Measurements from ENCODE around the gene APLNR. TPM values are rescaled to one million over a fixed set of nuclear protein-coding genes. Genes with fewer than 3 reads are reported as not detected.

APLNR gene
- total and polyA plus RNA-seq, 2 experiments from 2014 or later: 0.18 TPM; not detected in 1

DNA sequence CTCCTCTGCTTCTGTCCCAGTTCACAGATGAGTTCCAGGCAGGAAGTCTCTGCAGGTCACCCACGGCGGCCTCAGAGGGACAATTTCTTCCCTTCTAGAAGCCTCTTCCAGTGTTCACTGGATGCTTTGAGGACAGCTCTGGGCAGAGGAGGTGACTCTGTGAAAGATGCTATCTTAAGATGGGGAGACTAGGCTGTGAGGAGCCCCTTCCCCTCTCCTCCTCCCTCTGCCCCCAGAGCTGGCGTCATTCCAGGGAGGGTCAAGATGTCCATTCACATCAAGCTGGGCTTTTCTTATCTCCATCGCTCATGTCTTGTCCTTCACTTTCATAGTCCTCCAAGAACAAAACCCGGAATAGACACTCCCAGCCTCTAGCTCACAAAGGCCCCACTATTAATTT lies 3.3 kb downstream of the APLNR start:
- Histone ChIP-seq H3K27me3 (replicated peaks; ENCODE audit: insufficient read depth) (peaks cover 35% of the 10 kb centered on the region), H2AFZ (no peak overlapping the region), H3K36me3 (ENCODE audit: low read depth) (no peaks in the 10 kb centered on the region), H3K9me2 (ENCODE audit: insufficient read depth) (no peaks in the 10 kb centered on the region), H3K79me2 (ENCODE audit: insufficient read depth) (no peaks in the 10 kb centered on the region), H3K4me2 (ENCODE audit: unreplicated experiment) (no peak overlapping the region), H3K9ac (no peak overlapping the region), H3K27ac (no peak overlapping the region), H4K20me1 (ENCODE audit: insufficient read depth) (no peaks in the 10 kb centered on the region), H3F3A (ENCODE audit: insufficient read depth) (no peaks in the 10 kb centered on the region), H3K4me1 (ENCODE audit: insufficient read depth) (no peaks in the 10 kb centered on the region), H3K4me3 (no peak overlapping the region), H3K9me3 (ENCODE audit: low read depth) (no peaks in the 10 kb centered on the region)
- WGBS, 2 experiments (ENCODE audit: low coverage in 1 of 2, low lambda C conversion rate in 2 of 2, missing lambda C conversion rate in 2 of 2): 81 to 83% methylated on average over 5 of the region's 5 CpGs
- in situ Hi-C loops (cut with MboI): no loop called here
- DNase-seq: no peak
- TF ChIP-seq EZH2phosphoT487 (IDR thresholded peaks at IDR 0.05; ENCODE audit: insufficient read depth, low read depth) (no peak), EZH2 (IDR thresholded peaks at IDR 0.05; ENCODE audit: insufficient read depth, poor library complexity, severe bottlenecking) (no peak)

DNA sequence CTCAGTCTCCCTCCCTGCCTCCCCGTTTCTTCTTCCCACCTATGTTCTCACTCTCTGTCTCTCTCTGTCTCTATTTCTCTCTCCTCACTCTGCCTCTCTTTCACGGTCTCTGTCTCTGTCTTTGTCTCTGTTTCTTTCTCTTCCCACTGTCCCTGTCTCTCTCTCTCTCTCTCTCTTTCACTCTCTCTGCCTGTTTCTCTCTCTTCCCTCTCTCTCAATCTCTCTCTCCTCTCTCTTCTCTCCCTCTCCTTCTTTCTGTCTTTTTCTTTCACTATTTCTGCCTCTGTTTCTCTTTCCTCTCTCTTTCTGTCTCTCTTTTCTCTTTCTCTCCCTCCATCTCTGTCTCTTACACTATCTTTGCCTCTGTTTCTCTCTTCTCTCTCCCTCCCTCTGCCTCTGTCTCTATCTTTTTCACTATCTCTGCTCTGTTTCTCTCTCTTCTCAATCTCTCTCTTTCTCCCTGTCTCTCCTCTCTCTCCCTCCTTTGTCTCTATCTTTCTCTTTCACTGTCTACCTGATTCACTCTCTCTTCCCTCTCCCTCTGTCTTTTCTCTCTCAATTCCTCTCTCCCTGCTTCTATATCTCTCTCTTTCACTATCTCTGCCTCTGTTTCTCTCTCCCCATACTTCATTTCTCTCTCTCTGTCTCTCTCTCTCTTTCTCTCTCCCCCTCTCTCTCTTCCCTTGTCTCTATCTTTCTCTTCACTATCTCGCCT lies 5.4 kb downstream of the APLNR start:
- H3F3A ChIP-seq (ENCODE audit: insufficient read depth): no peaks in the 10 kb centered on the region
- no peak for TF ChIP-seq EZH2 (IDR thresholded peaks at IDR 0.05; ENCODE audit: insufficient read depth, poor library complexity, severe bottlenecking)
- no peak for TF ChIP-seq EZH2phosphoT487 (IDR thresholded peaks at IDR 0.05; ENCODE audit: insufficient read depth, low read depth)
- DNase-seq: no peak
- no peaks in the 10 kb centered on the region for H3K36me3 ChIP-seq (ENCODE audit: low read depth)
- no peak overlapping the region for H3K4me2 ChIP-seq (ENCODE audit: unreplicated experiment)
- H2AFZ ChIP-seq: no peak overlapping the region
- in situ Hi-C loops (cut with MboI): no loop called here
- no peaks in the 10 kb centered on the region for H3K79me2 ChIP-seq (ENCODE audit: insufficient read depth)
- H3K9ac ChIP-seq: no peak overlapping the region
- no peak overlapping the region for H3K27ac ChIP-seq
- no peaks in the 10 kb centered on the region for H3K9me2 ChIP-seq (ENCODE audit: insufficient read depth)
- H3K9me3 ChIP-seq (ENCODE audit: low read depth): no peaks in the 10 kb centered on the region
- H3K4me3 ChIP-seq: no peak overlapping the region
- H3K4me1 ChIP-seq (ENCODE audit: insufficient read depth): no peaks in the 10 kb centered on the region
- no peaks in the 10 kb centered on the region for H4K20me1 ChIP-seq (ENCODE audit: insufficient read depth)
- H3K27me3 ChIP-seq (replicated peaks; ENCODE audit: insufficient read depth): peaks cover 35% of the 10 kb centered on the region
- 47 to 60% methylated on average over 3 of the region's 3 CpGs for WGBS, 2 experiments (ENCODE audit: low coverage in 1 of 2, low lambda C conversion rate in 2 of 2, missing lambda C conversion rate in 2 of 2)

GRCh38 chr11:57230791-57231538 lies 6.1 kb downstream of the APLNR start:
- in situ Hi-C loops (cut with MboI): no loop called here
- no peaks in the 10 kb centered on the region for H3F3A ChIP-seq (ENCODE audit: insufficient read depth)

GRCh38 chr11:57230316-57230715 lies 6.7 kb downstream of the APLNR start:
- no peak overlapping the region for H3K27ac ChIP-seq
- in situ Hi-C loops (cut with MboI): no loop called here

More at GRCh38 chr11:57230791-57231538, 6.1 kb downstream of the APLNR start:
- H3K27ac ChIP-seq: no peak overlapping the region
- WGBS, 2 experiments (ENCODE audit: low coverage in 1 of 2, low lambda C conversion rate in 2 of 2, missing lambda C conversion rate in 2 of 2): 35 to 38% methylated on average over 18 of the region's 18 CpGs
- no peaks in the 10 kb centered on the region for H4K20me1 ChIP-seq (ENCODE audit: insufficient read depth)
- H3K4me2 ChIP-seq (ENCODE audit: unreplicated experiment): no peak overlapping the region
- H3K79me2 ChIP-seq (ENCODE audit: insufficient read depth): no peaks in the 10 kb centered on the region
- H3K9ac ChIP-seq: no peak overlapping the region
- no peak overlapping the region for H3K4me3 ChIP-seq
- H3K9me2 ChIP-seq (ENCODE audit: insufficient read depth): no peaks in the 10 kb centered on the region
- H2AFZ ChIP-seq: 0 out of 2 replicates have a peak overlapping the region, but pooled peaks have one; percentile 14
- H3K4me1 ChIP-seq (ENCODE audit: insufficient read depth): no peaks in the 10 kb centered on the region
- peaks cover 35% of the 10 kb centered on the region for H3K27me3 ChIP-seq (replicated peaks; ENCODE audit: insufficient read depth)
- DNase-seq: no peak
- H3K36me3 ChIP-seq (ENCODE audit: low read depth): no peaks in the 10 kb centered on the region
- H3K9me3 ChIP-seq (ENCODE audit: low read depth): no peaks in the 10 kb centered on the region
- no peak for TF ChIP-seq EZH2phosphoT487 (IDR thresholded peaks at IDR 0.05; ENCODE audit: insufficient read depth, low read depth)
- no peak for TF ChIP-seq EZH2 (IDR thresholded peaks at IDR 0.05; ENCODE audit: insufficient read depth, poor library complexity, severe bottlenecking)

More at GRCh38 chr11:57230316-57230715, 6.7 kb downstream of the APLNR start:
- Histone ChIP-seq H3K9ac (no peak overlapping the region), H3K9me3 (ENCODE audit: low read depth) (no peaks in the 10 kb centered on the region), H2AFZ (no peak overlapping the region), H3K36me3 (ENCODE audit: low read depth) (no peaks in the 10 kb centered on the region), H4K20me1 (ENCODE audit: insufficient read depth) (no peaks in the 10 kb centered on the region), H3K4me3 (no peak overlapping the region), H3K4me1 (ENCODE audit: insufficient read depth) (no peaks in the 10 kb centered on the region), H3K9me2 (ENCODE audit: insufficient read depth) (no peaks in the 10 kb centered on the region), H3K79me2 (ENCODE audit: insufficient read depth) (no peaks in the 10 kb centered on the region), H3K4me2 (ENCODE audit: unreplicated experiment) (no peak overlapping the region), H3K27me3 (replicated peaks; ENCODE audit: insufficient read depth) (peaks cover 32% of the 10 kb centered on the region), H3F3A (ENCODE audit: insufficient read depth) (no peaks in the 10 kb centered on the region)
- WGBS, 2 experiments (ENCODE audit: low coverage in 1 of 2, low lambda C conversion rate in 2 of 2, missing lambda C conversion rate in 2 of 2): 48 to 58% methylated on average over 5 of the region's 5 CpGs
- no peak for DNase-seq
- no peak for TF ChIP-seq EZH2 (IDR thresholded peaks at IDR 0.05; ENCODE audit: insufficient read depth, poor library complexity, severe bottlenecking)
- no peak for TF ChIP-seq EZH2phosphoT487 (IDR thresholded peaks at IDR 0.05; ENCODE audit: insufficient read depth, low read depth)
